Memory B cell (primary cell): Measurements from ENCODE around the gene GNA14.

Experiments
- ATAC-seq: fragments of 150-1000 bp; cut with Tn5 transposase; 2 replicates; pipeline ENCODE4 v1.10.0; 2021; ENCODE audit warnings: low read depth, mild to moderate bottlenecking, moderate library complexity
- DNase-seq, 2 donors: peaks; one replicate each; pipeline ENCODE4 v3.0.0; 2022; ENCODE audit warnings: low spot score in 2 of 2
- H3K27ac Mint-ChIP-seq: one replicate; pipeline ENCODE4 v1.8.0; 2022; ENCODE audit warnings: mild to moderate bottlenecking, moderate library complexity, mixed read lengths
- H3K27me3 Mint-ChIP-seq: one replicate; pipeline ENCODE4 v1.8.0; 2022; ENCODE audit warnings: mixed read lengths
- H3K36me3 Mint-ChIP-seq: one replicate; pipeline ENCODE4 v1.8.0; 2022; ENCODE audit warnings: mild to moderate bottlenecking, mixed read lengths
- H3K4me1 Mint-ChIP-seq: one replicate; pipeline ENCODE4 v1.8.0; 2022; ENCODE audit warnings: mixed read lengths
- H3K4me3 Mint-ChIP-seq: one replicate; pipeline ENCODE4 v1.8.0; 2022; ENCODE audit warnings: mild to moderate bottlenecking, moderate library complexity, mixed read lengths
- H3K9me3 Mint-ChIP-seq: one replicate; pipeline ENCODE4 v1.8.0; 2022; ENCODE audit warnings: mixed read lengths

GNA14 gene

GRCh38 chr9:77605449-77606220 is 42.5 kb downstream of the GNA14 start:
- H3K9me3 Mint-ChIP-seq: peaks cover 4% of the 10 kb centered on the region
- no peak overlapping the region for H3K4me3 Mint-ChIP-seq
- peaks cover 2% of the 10 kb centered on the region for H3K27me3 Mint-ChIP-seq
- no peaks in the 10 kb centered on the region for H3K4me1 Mint-ChIP-seq
- ATAC-seq (no peak), DNase-seq (no peak)
- H3K36me3 Mint-ChIP-seq: no peaks in the 10 kb centered on the region
- no peak overlapping the region for H3K27ac Mint-ChIP-seq

DNA sequence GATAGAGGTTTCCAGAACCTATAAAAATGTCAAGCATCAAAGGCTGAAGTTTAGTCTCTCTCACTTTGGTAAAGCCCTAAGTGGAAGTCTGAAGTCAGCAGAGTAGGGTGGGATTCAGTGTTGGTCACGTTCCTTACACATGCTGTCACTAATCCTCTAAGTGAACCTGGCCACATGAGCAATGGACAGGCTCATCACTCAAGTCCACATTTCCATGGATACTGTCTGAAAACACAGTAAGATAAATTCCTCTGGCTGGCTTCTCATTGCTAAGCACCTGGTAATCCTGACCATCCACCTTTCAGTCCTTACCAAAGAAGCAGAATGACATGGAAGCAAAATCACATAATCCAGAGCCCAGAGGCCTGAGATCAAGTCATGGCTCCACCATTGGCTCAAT is 43.8 kb downstream of the GNA14 start:
- H3K27me3 Mint-ChIP-seq: peaks cover 2% of the 10 kb centered on the region
- H3K27ac Mint-ChIP-seq: no peak overlapping the region
- H3K4me1 Mint-ChIP-seq: no peaks in the 10 kb centered on the region
- H3K9me3 Mint-ChIP-seq: peaks cover 4% of the 10 kb centered on the region
- DNase-seq (no peak), ATAC-seq (no peak)
- no peak overlapping the region for H3K4me3 Mint-ChIP-seq
- H3K36me3 Mint-ChIP-seq: no peaks in the 10 kb centered on the region

- no peaks in the 10 kb centered on the region for H3K4me1 Mint-ChIP-seq
- no peak for DNase-seq
- H3K9me3 Mint-ChIP-seq: peaks cover 4% of the 10 kb centered on the region
- H3K27me3 Mint-ChIP-seq: peaks cover 2% of the 10 kb centered on the region
- no peak overlapping the region for H3K4me3 Mint-ChIP-seq
- H3K36me3 Mint-ChIP-seq: no peaks in the 10 kb centered on the region
- H3K27ac Mint-ChIP-seq: no peak overlapping the region
- ATAC-seq: no peak
Observed at GRCh38 chr9:77602852-77603251, 45.3 kb downstream of the GNA14 start.

DNA sequence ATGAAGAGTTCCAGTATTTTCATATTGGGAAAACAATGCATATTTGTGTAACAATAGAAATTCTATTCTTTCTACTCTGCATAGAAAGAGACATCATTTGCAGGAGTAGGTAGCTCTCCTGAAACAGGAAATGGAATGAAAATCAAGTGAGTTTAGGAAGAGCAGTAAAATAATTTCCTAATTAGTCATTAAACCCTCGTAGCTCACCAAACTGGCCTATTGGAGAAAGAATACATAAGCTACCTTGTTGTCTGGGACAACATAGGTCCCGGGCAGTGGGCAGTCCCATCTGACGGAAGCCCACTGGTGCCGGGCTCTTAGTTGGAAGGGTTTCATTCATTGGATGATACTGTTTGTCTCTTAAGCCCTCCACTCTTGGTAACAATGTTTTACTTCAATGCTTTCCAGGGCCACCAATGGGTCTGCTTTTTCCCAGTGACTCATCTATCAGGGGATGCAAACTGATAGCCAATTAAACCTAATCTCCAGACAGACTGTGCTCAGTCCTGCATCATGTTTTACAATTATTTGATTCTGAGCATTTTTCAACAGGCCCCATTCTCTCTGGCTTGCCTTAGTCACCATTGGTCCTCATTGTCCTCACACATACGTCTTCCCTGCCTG is 46.5 kb downstream of the GNA14 start:
- no peak for DNase-seq
- no peak overlapping the region for H3K27ac Mint-ChIP-seq
- peaks cover 4% of the 10 kb centered on the region for H3K9me3 Mint-ChIP-seq
- H3K4me1 Mint-ChIP-seq: no peaks in the 10 kb centered on the region
- no peak for ATAC-seq
- peaks cover 2% of the 10 kb centered on the region for H3K27me3 Mint-ChIP-seq
- H3K36me3 Mint-ChIP-seq: no peaks in the 10 kb centered on the region
- no peak overlapping the region for H3K4me3 Mint-ChIP-seq

DNA sequence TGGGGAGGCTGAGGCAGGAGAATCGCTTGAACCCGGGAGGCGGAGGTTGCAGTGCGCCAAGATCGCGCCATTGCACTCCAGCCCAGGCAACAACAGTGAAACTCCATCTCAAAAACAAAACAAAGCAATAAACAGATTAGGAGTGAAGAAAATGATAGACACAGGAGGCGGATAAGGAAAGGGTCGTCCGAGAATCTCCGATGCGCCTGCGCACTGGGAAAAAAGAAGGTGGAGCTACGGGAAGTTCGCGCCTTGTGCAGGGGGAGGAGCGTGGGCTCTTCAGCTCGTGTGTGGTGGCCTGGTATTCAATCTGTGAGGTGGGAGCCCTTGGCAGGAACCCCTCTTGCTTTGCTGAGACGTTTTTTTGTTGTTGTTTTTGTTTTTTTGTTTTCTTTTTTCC is 47.3 kb downstream of the GNA14 start:
- no peak for DNase-seq
- Mint-ChIP-seq H3K27ac (no peak overlapping the region), H3K36me3 (no peaks in the 10 kb centered on the region), H3K9me3 (peaks cover 4% of the 10 kb centered on the region), H3K4me3 (no peak overlapping the region), H3K27me3 (peaks cover 2% of the 10 kb centered on the region), H3K4me1 (no peaks in the 10 kb centered on the region)
- no peak for ATAC-seq

DNA sequence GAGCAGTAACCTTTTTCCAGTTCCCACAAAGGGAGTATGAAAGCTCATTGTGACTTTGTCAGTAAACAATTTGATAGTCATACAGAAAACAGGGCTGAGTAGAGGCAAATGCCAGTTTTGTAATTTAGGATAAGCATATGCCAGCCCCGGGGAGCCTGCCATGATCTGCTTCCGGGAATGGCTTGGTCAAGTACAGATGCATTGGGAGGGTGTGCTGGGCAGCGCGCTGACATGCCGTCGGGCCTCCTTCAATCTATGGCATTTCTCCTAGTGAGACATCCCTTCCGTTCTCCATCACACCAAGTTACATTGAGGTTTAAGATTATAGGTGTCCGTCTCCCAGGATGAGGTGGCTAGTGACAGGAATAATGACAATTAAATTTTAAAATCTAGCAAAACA is 48.6 kb downstream of the GNA14 start:
- H3K27ac Mint-ChIP-seq: no peak overlapping the region

GRCh38 chr9:77598991-77599390 is 49.1 kb downstream of the GNA14 start:
- no peaks in the 10 kb centered on the region for H3K36me3 Mint-ChIP-seq
- no peak for DNase-seq
- ATAC-seq: no peak
- peaks cover 4% of the 10 kb centered on the region for H3K9me3 Mint-ChIP-seq
- H3K4me3 Mint-ChIP-seq: no peak overlapping the region
- no peak overlapping the region for H3K27ac Mint-ChIP-seq
- H3K4me1 Mint-ChIP-seq: no peaks in the 10 kb centered on the region
- H3K27me3 Mint-ChIP-seq: peaks cover 3% of the 10 kb centered on the region

More for the DNA sequence above, 48.6 kb downstream of the GNA14 start:
- H3K4me1 Mint-ChIP-seq: no peaks in the 10 kb centered on the region
- H3K27me3 Mint-ChIP-seq: peaks cover 3% of the 10 kb centered on the region
- H3K36me3 Mint-ChIP-seq: no peaks in the 10 kb centered on the region
- no peak for ATAC-seq
- no peak overlapping the region for H3K4me3 Mint-ChIP-seq
- peaks cover 4% of the 10 kb centered on the region for H3K9me3 Mint-ChIP-seq
- no peak for DNase-seq

DNA sequence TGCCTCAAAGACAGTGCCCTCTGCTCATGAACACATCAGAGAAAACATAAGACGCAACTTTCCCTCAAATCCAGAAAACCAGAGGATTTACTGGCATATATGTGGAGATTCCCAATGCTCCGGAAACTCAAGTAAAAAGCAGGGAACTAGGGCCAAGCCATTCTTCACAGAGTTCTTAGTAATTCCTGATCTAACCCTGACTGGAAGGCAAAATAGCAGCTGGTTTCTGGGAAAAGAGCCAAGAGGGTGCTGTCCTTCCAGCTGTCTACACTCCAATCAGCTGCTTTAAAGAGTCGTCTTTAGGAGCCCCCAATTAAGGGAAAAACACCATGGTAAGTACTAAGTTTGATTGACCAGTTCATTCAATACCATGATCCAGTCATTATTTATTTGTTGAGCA is 49.6 kb downstream of the GNA14 start:
- no peaks in the 10 kb centered on the region for H3K4me1 Mint-ChIP-seq
- no peak overlapping the region for H3K4me3 Mint-ChIP-seq
- no peak overlapping the region for H3K27ac Mint-ChIP-seq
- peaks cover 3% of the 10 kb centered on the region for H3K27me3 Mint-ChIP-seq
- H3K36me3 Mint-ChIP-seq: no peaks in the 10 kb centered on the region
- H3K9me3 Mint-ChIP-seq: peaks cover 4% of the 10 kb centered on the region
- DNase-seq (no peak), ATAC-seq (no peak)

DNA sequence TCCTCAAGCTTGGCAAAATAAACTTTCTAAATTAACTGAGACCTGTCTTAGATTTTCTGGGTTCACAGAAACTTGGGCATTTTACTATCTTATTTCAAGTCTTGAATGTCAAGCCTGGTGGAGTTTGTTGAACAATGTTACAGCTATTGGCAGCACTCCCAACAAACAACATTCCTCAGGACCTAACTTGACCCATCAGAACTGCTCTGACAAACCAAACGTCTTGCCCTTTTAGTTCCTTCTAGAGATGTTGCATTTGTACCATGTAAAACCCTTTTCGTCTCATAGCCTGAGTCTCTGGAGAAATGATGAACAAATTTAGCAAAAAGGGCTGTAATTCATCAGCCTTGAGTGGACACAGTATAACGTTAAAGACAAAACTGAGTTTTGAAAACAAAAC is 51.1 kb downstream of the GNA14 start:
- Mint-ChIP-seq H3K36me3 (no peaks in the 10 kb centered on the region), H3K4me3 (no peak overlapping the region), H3K27me3 (peaks cover 3% of the 10 kb centered on the region), H3K4me1 (no peaks in the 10 kb centered on the region), H3K27ac (no peak overlapping the region), H3K9me3 (peaks cover 3% of the 10 kb centered on the region)
- DNase-seq (no peak), ATAC-seq (no peak)

GRCh38 chr9:77595426-77596095 is 52.6 kb downstream of the GNA14 start:
- Mint-ChIP-seq H3K27ac (no peak overlapping the region), H3K4me1 (no peaks in the 10 kb centered on the region), H3K27me3 (peaks cover 3% of the 10 kb centered on the region), H3K9me3 (no peaks in the 10 kb centered on the region), H3K4me3 (no peak overlapping the region), H3K36me3 (no peaks in the 10 kb centered on the region)
- DNase-seq (no peak), ATAC-seq (no peak)

GRCh38 chr9:77594963-77595362 is 53.2 kb downstream of the GNA14 start:
- no peak overlapping the region for H3K4me3 Mint-ChIP-seq
- H3K27me3 Mint-ChIP-seq: peaks cover 3% of the 10 kb centered on the region
- no peak overlapping the region for H3K27ac Mint-ChIP-seq
- DNase-seq (no peak), ATAC-seq (no peak)
- no peaks in the 10 kb centered on the region for H3K4me1 Mint-ChIP-seq
- H3K9me3 Mint-ChIP-seq: no peaks in the 10 kb centered on the region
- H3K36me3 Mint-ChIP-seq: no peaks in the 10 kb centered on the region

DNA sequence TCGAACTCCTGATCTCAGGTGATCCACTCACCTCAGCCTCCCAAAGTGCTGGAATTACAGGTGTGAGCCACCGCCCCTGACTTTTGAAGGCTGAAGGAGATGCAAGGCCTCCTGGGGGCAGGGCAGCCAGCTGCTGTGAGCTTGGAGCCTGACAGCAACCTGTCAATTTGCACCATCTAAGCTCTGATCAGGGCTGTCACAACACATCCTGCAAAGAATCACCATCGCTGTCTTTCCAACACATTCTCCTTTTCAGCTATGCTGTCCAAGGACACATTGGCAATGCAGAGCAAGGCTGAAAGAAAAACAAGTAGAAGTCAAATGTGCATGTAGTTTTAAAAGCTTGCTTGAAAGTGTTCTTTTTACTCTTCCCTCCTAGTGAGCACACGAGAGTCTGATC is 54.6 kb downstream of the GNA14 start:
- no peak overlapping the region for H3K27ac Mint-ChIP-seq
- DNase-seq (no peak), ATAC-seq (no peak)
- no peaks in the 10 kb centered on the region for H3K4me1 Mint-ChIP-seq
- H3K4me3 Mint-ChIP-seq: no peak overlapping the region
- peaks cover 3% of the 10 kb centered on the region for H3K27me3 Mint-ChIP-seq
- no peaks in the 10 kb centered on the region for H3K9me3 Mint-ChIP-seq
- H3K36me3 Mint-ChIP-seq: no peaks in the 10 kb centered on the region

DNA sequence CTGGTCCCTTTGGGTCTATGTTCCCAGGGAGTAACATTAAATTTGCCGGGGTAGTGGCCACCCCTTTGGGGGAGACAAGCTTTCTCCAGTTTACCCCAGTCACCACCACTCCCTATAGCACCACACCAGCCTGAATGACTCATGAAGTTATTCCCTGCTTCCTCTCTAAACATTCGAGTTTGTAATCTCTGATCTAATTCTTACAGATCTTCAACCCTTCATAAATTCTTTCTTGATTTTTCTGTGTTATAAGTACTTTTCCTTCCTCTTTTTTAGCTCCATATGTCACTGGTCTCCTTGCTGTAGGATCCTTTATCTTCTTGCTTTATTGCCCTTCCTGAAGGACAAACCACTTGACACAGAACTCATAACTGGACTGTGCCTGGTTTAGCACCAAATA is 55.6 kb downstream of the GNA14 start:
- Mint-ChIP-seq H3K27me3 (peaks cover 5% of the 10 kb centered on the region), H3K9me3 (no peaks in the 10 kb centered on the region), H3K36me3 (no peaks in the 10 kb centered on the region), H3K4me1 (no peaks in the 10 kb centered on the region), H3K27ac (no peak overlapping the region), H3K4me3 (no peak overlapping the region)
- ATAC-seq: no peak
- DNase-seq: no peak

DNA sequence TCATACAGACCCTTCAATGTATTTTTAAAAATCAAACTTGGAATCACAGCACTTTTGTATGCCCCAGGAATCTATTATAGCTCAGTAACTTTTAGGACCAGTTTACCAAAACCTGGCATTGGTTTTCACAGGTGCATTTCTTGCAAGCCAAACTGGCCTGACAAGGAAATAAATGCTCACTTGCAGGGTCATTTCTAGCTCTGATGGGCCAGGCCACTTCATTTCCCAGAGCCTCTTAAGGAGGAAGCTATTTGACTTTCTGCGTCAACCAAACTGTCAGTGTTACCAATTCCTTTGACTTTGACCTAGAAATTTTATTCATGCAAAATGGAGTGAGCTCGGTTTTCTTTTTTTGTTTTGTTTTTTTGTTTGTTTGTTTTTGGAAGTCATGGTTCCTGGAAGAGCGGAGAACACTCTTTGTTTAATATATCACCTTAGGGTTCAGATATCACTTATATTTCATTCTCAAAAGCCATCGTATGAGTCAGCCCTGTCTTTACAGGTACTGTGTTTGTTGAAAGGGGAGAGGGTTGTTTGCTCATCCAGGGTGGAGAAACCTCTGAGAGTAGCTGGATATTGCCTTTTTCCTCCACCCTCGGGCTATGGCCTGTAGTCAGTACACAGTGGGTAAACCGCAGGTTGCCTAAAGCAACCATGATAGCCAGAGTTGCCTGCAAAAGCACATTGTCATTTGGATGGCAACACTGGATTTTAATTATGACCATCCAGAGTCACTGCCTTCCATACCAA is 58.9 kb downstream of the GNA14 start:
- Mint-ChIP-seq H3K9me3 (no peaks in the 10 kb centered on the region), H3K4me3 (no peak overlapping the region), H3K36me3 (no peaks in the 10 kb centered on the region), H3K27ac (no peak overlapping the region), H3K27me3 (peaks cover 3% of the 10 kb centered on the region), H3K4me1 (no peaks in the 10 kb centered on the region)
- no peak for ATAC-seq
- no peak for DNase-seq
